Measurements from ENCODE around the gene PAIP1. TPM values are rescaled to one million over a fixed set of nuclear protein-coding genes. Genes with fewer than 3 reads are reported as not detected.
"Not testable (repeated sequence)": the region's sequence is repeated elsewhere in the genome, so short reads cannot be mapped to it uniquely, and the experiment has no call there.

The PAIP1 gene
- total RNA-seq, 1 donor from 2014 or later, result 213 TPM

- H3K27ac Mint-ChIP-seq, result no peak overlapping the region
- DNase-seq (ENCODE audit: low spot score), result no peak
- no peaks in the 10 kb centered on the region for H3K9me3 ChIP-seq (ENCODE audit: low read depth)
- H3K27ac ChIP-seq, result no peak overlapping the region
- no peaks in the 10 kb centered on the region for H3K27me3 ChIP-seq
- no peaks in the 10 kb centered on the region for H3F3A ChIP-seq (ENCODE audit: low read depth)
- no peak overlapping the region for H3K9ac ChIP-seq
- peaks cover 23% of the 10 kb centered on the region for H3K36me3 Mint-ChIP-seq
- H3K4me1 Mint-ChIP-seq, result no peaks in the 10 kb centered on the region
- H3K4me3 ChIP-seq, result no peak overlapping the region
- no peak overlapping the region for H3K4me2 ChIP-seq
- H3K4me1 ChIP-seq, result no peaks in the 10 kb centered on the region
- no peaks in the 10 kb centered on the region for H3K79me2 ChIP-seq (ENCODE audit: low read depth)
- no peaks in the 10 kb centered on the region for H4K20me1 ChIP-seq (ENCODE audit: low read depth)
- no peak overlapping the region for H3K4me3 Mint-ChIP-seq
- no peaks in the 10 kb centered on the region for H3K36me3 ChIP-seq
- TF ChIP-seq EZH2 (IDR thresholded peaks at IDR 0.05) (no peak), CTCF (IDR thresholded peaks at IDR 0.05) (no peak), EZH2phosphoT487 (IDR thresholded peaks at IDR 0.05) (no peak)
- no peaks in the 10 kb centered on the region for H3K27me3 Mint-ChIP-seq (ENCODE audit: insufficient read depth, low read depth)
- H2AFZ ChIP-seq (replicated peaks), result no peak overlapping the region
- H3K9me3 Mint-ChIP-seq, result peaks cover 6% of the 10 kb centered on the region
Measured at GRCh38 chr5:43582082-43583005, 25.5 kb upstream of the PAIP1 start.

- no peak overlapping the region for H3K4me3 ChIP-seq
- no peaks in the 10 kb centered on the region for H3K27me3 ChIP-seq
- no peaks in the 10 kb centered on the region for H3K79me2 ChIP-seq (ENCODE audit: low read depth)
- H3K4me3 Mint-ChIP-seq, result no peak overlapping the region
- no peaks in the 10 kb centered on the region for H3F3A ChIP-seq (ENCODE audit: low read depth)
- H4K20me1 ChIP-seq (ENCODE audit: low read depth), result no peaks in the 10 kb centered on the region
- H3K27ac Mint-ChIP-seq, result no peak overlapping the region
- H3K36me3 ChIP-seq, result no peaks in the 10 kb centered on the region
- DNase-seq (ENCODE audit: low spot score), result no peak
- no peak for TF ChIP-seq CTCF (IDR thresholded peaks at IDR 0.05)
- no peak for TF ChIP-seq EZH2phosphoT487 (IDR thresholded peaks at IDR 0.05)
- no peak for TF ChIP-seq EZH2 (IDR thresholded peaks at IDR 0.05)
- H3K4me1 ChIP-seq, result no peaks in the 10 kb centered on the region
- H3K36me3 Mint-ChIP-seq, result peaks cover 24% of the 10 kb centered on the region
- H3K27ac ChIP-seq, result no peak overlapping the region
- no peak overlapping the region for H3K9ac ChIP-seq
- no peak overlapping the region for H2AFZ ChIP-seq (replicated peaks)
- H3K4me1 Mint-ChIP-seq, result no peaks in the 10 kb centered on the region
- H3K9me3 ChIP-seq (ENCODE audit: low read depth), result no peaks in the 10 kb centered on the region
- no peak overlapping the region for H3K4me2 ChIP-seq
- no peaks in the 10 kb centered on the region for H3K27me3 Mint-ChIP-seq (ENCODE audit: insufficient read depth, low read depth)
- peaks cover 7% of the 10 kb centered on the region for H3K9me3 Mint-ChIP-seq
Measured at GRCh38 chr5:43581398-43581797, 24.5 kb upstream of the PAIP1 start.

- not testable (repeated sequence) for H3K9me3 ChIP-seq (ENCODE audit: low read depth); H3K36me3 ChIP-seq; H3K4me1 Mint-ChIP-seq; H3K4me2 ChIP-seq; H4K20me1 ChIP-seq (ENCODE audit: low read depth); H3K9ac ChIP-seq; H3K27me3 ChIP-seq; H3K27me3 Mint-ChIP-seq (ENCODE audit: insufficient read depth, low read depth); H3K4me3 ChIP-seq; H3K27ac ChIP-seq; DNase-seq (ENCODE audit: low spot score); H3K79me2 ChIP-seq (ENCODE audit: low read depth); H3K4me3 Mint-ChIP-seq; H2AFZ ChIP-seq (replicated peaks); H3K4me1 ChIP-seq; H3K27ac Mint-ChIP-seq; H3F3A ChIP-seq (ENCODE audit: low read depth); H3K9me3 Mint-ChIP-seq
- H3K36me3 Mint-ChIP-seq, result peaks cover 25% of the 10 kb centered on the region
Measured at GRCh38 chr5:43580402-43581210, 23.7 kb upstream of the PAIP1 start.
